Activated T-cell treated with anti-CD3 and anti-CD28 coated beads, Interleukin-2, amount 50 U/mL, for 24 hours (primary cell): ENCODE results near the gene NTM.

Source experiments
- DNase-seq: peaks from one replicate; pipeline ENCODE4 v3.0.0-alpha.2; 2020
- H3K27ac Mint-ChIP-seq: 2 replicates; pipeline ENCODE4 v1.8.0; 2020; ENCODE audit warnings: mild to moderate bottlenecking, mixed read lengths
- H3K27me3 Mint-ChIP-seq: 2 replicates; pipeline ENCODE4 v1.8.0; 2020; ENCODE audit warnings: mixed read lengths
- H3K36me3 Mint-ChIP-seq: 2 replicates; pipeline ENCODE4 v1.8.0; 2020; ENCODE audit warnings: low read depth, mixed read lengths
- H3K4me1 Mint-ChIP-seq: 2 replicates; pipeline ENCODE4 v1.8.0; 2020; ENCODE audit warnings: low read depth, mixed read lengths
- H3K4me3 Mint-ChIP-seq: 2 replicates; pipeline ENCODE4 v1.8.0; 2020; ENCODE audit warnings: mild to moderate bottlenecking, moderate library complexity, mixed read lengths
- H3K9me3 Mint-ChIP-seq: 2 replicates; pipeline ENCODE4 v1.8.0; 2020; ENCODE audit warnings: mixed read lengths

The NTM gene

GRCh38 chr11:131582021-131582525 is 211.7 kb downstream of the NTM start:
- H3K27me3 Mint-ChIP-seq, result peaks cover 8% of the 10 kb centered on the region
- H3K4me3 Mint-ChIP-seq, result no peak overlapping the region
- DNase-seq, result no peak
- H3K9me3 Mint-ChIP-seq, result peaks cover 3% of the 10 kb centered on the region
- no peaks in the 10 kb centered on the region for H3K4me1 Mint-ChIP-seq
- H3K27ac Mint-ChIP-seq, result no peak overlapping the region
- no peaks in the 10 kb centered on the region for H3K36me3 Mint-ChIP-seq

- Mint-ChIP-seq H3K27me3 (peaks cover 8% of the 10 kb centered on the region), H3K4me3 (no peak overlapping the region), H3K4me1 (no peaks in the 10 kb centered on the region), H3K36me3 (no peaks in the 10 kb centered on the region), H3K9me3 (peaks cover 9% of the 10 kb centered on the region), H3K27ac (no peak overlapping the region)
- DNase-seq, result no peak
Observed at GRCh38 chr11:131583421-131583820, 213.0 kb downstream of the NTM start.

GRCh38 chr11:131583938-131584337 is 213.5 kb downstream of the NTM start:
- no peak for DNase-seq
- H3K4me1 Mint-ChIP-seq, result no peaks in the 10 kb centered on the region
- H3K36me3 Mint-ChIP-seq, result no peaks in the 10 kb centered on the region
- H3K27ac Mint-ChIP-seq, result no peak overlapping the region
- peaks cover 9% of the 10 kb centered on the region for H3K9me3 Mint-ChIP-seq
- peaks cover 8% of the 10 kb centered on the region for H3K27me3 Mint-ChIP-seq
- no peak overlapping the region for H3K4me3 Mint-ChIP-seq

GRCh38 chr11:131584785-131585592 is 214.6 kb downstream of the NTM start:
- H3K27ac Mint-ChIP-seq, result no peak overlapping the region
- H3K27me3 Mint-ChIP-seq, result peaks cover 8% of the 10 kb centered on the region
- DNase-seq, result no peak
- no peaks in the 10 kb centered on the region for H3K4me1 Mint-ChIP-seq
- H3K9me3 Mint-ChIP-seq, result peaks cover 9% of the 10 kb centered on the region
- H3K36me3 Mint-ChIP-seq, result no peaks in the 10 kb centered on the region
- no peak overlapping the region for H3K4me3 Mint-ChIP-seq

- Mint-ChIP-seq H3K27me3 (peaks cover 8% of the 10 kb centered on the region), H3K36me3 (no peaks in the 10 kb centered on the region), H3K4me3 (no peak overlapping the region)
Observed at GRCh38 chr11:131588057-131588456, 217.6 kb downstream of the NTM start.

GRCh38 chr11:131591051-131591461 is 220.6 kb downstream of the NTM start:
- Mint-ChIP-seq H3K27ac (no peak overlapping the region), H3K9me3 (peaks cover 6% of the 10 kb centered on the region), H3K27me3 (no peaks in the 10 kb centered on the region), H3K4me1 (no peaks in the 10 kb centered on the region), H3K4me3 (no peak overlapping the region), H3K36me3 (no peaks in the 10 kb centered on the region)
- no peak for DNase-seq

More at GRCh38 chr11:131588057-131588456, 217.6 kb downstream of the NTM start:
- no peak for DNase-seq
- Mint-ChIP-seq H3K4me1 (no peaks in the 10 kb centered on the region), H3K27ac (no peak overlapping the region), H3K9me3 (peaks cover 9% of the 10 kb centered on the region)

- Mint-ChIP-seq H3K4me3 (no peak overlapping the region), H3K27me3 (no peaks in the 10 kb centered on the region), H3K27ac (no peak overlapping the region), H3K36me3 (no peaks in the 10 kb centered on the region), H3K9me3 (peaks cover 6% of the 10 kb centered on the region), H3K4me1 (no peaks in the 10 kb centered on the region)
- DNase-seq, result no peak
Observed at GRCh38 chr11:131592152-131592551, 221.7 kb downstream of the NTM start.

GRCh38 chr11:131592734-131593133 is 222.3 kb downstream of the NTM start:
- DNase-seq, result no peak
- peaks cover 4% of the 10 kb centered on the region for H3K9me3 Mint-ChIP-seq
- no peak overlapping the region for H3K27ac Mint-ChIP-seq
- H3K4me3 Mint-ChIP-seq, result no peak overlapping the region
- no peaks in the 10 kb centered on the region for H3K36me3 Mint-ChIP-seq
- H3K27me3 Mint-ChIP-seq, result no peaks in the 10 kb centered on the region
- no peaks in the 10 kb centered on the region for H3K4me1 Mint-ChIP-seq

GRCh38 chr11:131593301-131593700 is 222.9 kb downstream of the NTM start:
- H3K36me3 Mint-ChIP-seq, result no peaks in the 10 kb centered on the region
- H3K27me3 Mint-ChIP-seq, result no peaks in the 10 kb centered on the region
- no peaks in the 10 kb centered on the region for H3K4me1 Mint-ChIP-seq
- H3K4me3 Mint-ChIP-seq, result no peak overlapping the region
- DNase-seq, result no peak
- H3K27ac Mint-ChIP-seq, result no peak overlapping the region
- no peaks in the 10 kb centered on the region for H3K9me3 Mint-ChIP-seq

GRCh38 chr11:131595797-131596196 is 225.4 kb downstream of the NTM start:
- Mint-ChIP-seq H3K9me3 (no peaks in the 10 kb centered on the region), H3K27ac (no peak overlapping the region), H3K36me3 (no peaks in the 10 kb centered on the region), H3K4me1 (no peaks in the 10 kb centered on the region), H3K4me3 (no peak overlapping the region), H3K27me3 (no peaks in the 10 kb centered on the region)
- no peak for DNase-seq

- H3K27ac Mint-ChIP-seq, result no peak overlapping the region
- no peak for DNase-seq
- no peaks in the 10 kb centered on the region for H3K9me3 Mint-ChIP-seq
- no peak overlapping the region for H3K4me3 Mint-ChIP-seq
- no peaks in the 10 kb centered on the region for H3K4me1 Mint-ChIP-seq
- H3K36me3 Mint-ChIP-seq, result no peaks in the 10 kb centered on the region
- H3K27me3 Mint-ChIP-seq, result no peaks in the 10 kb centered on the region
Observed at GRCh38 chr11:131597890-131598289, 227.5 kb downstream of the NTM start.

- Mint-ChIP-seq H3K9me3 (no peaks in the 10 kb centered on the region), H3K4me1 (no peaks in the 10 kb centered on the region), H3K36me3 (no peaks in the 10 kb centered on the region), H3K27ac (no peak overlapping the region), H3K27me3 (no peaks in the 10 kb centered on the region), H3K4me3 (no peak overlapping the region)
- no peak for DNase-seq
Observed at GRCh38 chr11:131598305-131598704, 227.9 kb downstream of the NTM start.

GRCh38 chr11:131599285-131599684 is 228.9 kb downstream of the NTM start:
- Mint-ChIP-seq H3K27me3 (no peaks in the 10 kb centered on the region), H3K4me3 (no peak overlapping the region), H3K27ac (no peak overlapping the region), H3K36me3 (no peaks in the 10 kb centered on the region), H3K4me1 (no peaks in the 10 kb centered on the region), H3K9me3 (peaks cover 2% of the 10 kb centered on the region)
- no peak for DNase-seq

- Mint-ChIP-seq H3K9me3 (peaks cover 2% of the 10 kb centered on the region), H3K36me3 (no peaks in the 10 kb centered on the region)
Observed at GRCh38 chr11:131600628-131601027, 230.2 kb downstream of the NTM start.

GRCh38 chr11:131601586-131601985 is 231.2 kb downstream of the NTM start:
- no peaks in the 10 kb centered on the region for H3K27me3 Mint-ChIP-seq
- H3K4me1 Mint-ChIP-seq, result no peaks in the 10 kb centered on the region
- DNase-seq, result no peak
- H3K4me3 Mint-ChIP-seq, result no peak overlapping the region
- no peak overlapping the region for H3K27ac Mint-ChIP-seq
- no peaks in the 10 kb centered on the region for H3K36me3 Mint-ChIP-seq
- H3K9me3 Mint-ChIP-seq, result peaks cover 2% of the 10 kb centered on the region

More at GRCh38 chr11:131600628-131601027, 230.2 kb downstream of the NTM start:
- H3K4me3 Mint-ChIP-seq, result no peak overlapping the region
- H3K4me1 Mint-ChIP-seq, result no peaks in the 10 kb centered on the region
- DNase-seq, result no peak
- H3K27me3 Mint-ChIP-seq, result no peaks in the 10 kb centered on the region
- H3K27ac Mint-ChIP-seq, result no peak overlapping the region
